Measurements from ENCODE around the gene LMO7. TPM values are rescaled to one million over a fixed set of nuclear protein-coding genes. Genes with fewer than 3 reads are reported as not detected.
"Not testable (repeated sequence)": the region's sequence is repeated elsewhere in the genome, so short reads cannot be mapped to it uniquely, and the experiment has no call there.

LMO7 gene
- total and polyA plus RNA-seq, 2 of the 4 experiments (the other 2 are of a cell fraction) = 266 to 367 TPM

DNA sequence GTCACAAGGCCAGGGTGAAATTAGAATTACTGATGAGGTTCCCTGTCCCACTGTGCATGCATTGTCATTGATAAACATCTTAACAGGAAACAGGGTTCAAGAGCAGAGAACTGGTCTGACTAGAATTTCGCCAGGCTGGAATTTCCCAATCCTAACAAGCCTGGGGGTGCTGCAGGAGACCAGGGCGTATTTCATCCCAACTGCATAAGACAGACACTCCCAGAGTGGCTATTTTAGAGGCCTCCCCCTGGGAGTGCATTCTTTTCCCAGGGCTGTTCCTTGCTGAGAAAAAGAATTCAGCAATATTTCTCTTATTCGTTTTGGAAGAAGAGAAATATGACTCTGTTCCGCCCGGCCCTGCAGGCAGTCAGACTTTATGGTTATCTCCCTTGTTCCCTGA, 144.0 kb downstream of the LMO7 start:
- H3K9me1 ChIP-seq (ENCODE audit: insufficient read depth, low read length); H3K4me2 ChIP-seq (ENCODE audit: low read depth, low read length); DNase-seq; H3K56ac ChIP-seq (ENCODE audit: extremely low read depth, insufficient read depth, low read length); H3K14ac ChIP-seq (replicated peaks; ENCODE audit: low read depth, low read length); H2AK5ac ChIP-seq (ENCODE audit: low read depth, low read length); in situ Hi-C loops (cut with MboI; ENCODE audit: low sequenced_read_pairs); POLR2A ChIA-PET (ENCODE audit: unreplicated experiment); H3K18ac ChIP-seq (ENCODE audit: low read depth, low read length); H3K9me3 ChIP-seq (ENCODE audit: control insufficient read depth, insufficient read depth, low read length); H3K4me1 ChIP-seq (ENCODE audit: control insufficient read depth, insufficient read depth, low read length); H2AFZ ChIP-seq (replicated peaks; ENCODE audit: low read length, poor library complexity); ATAC-seq (ENCODE audit: low read depth); H3K4ac ChIP-seq (ENCODE audit: low read depth, low read length); H2BK20ac ChIP-seq (ENCODE audit: low read depth, low read length); H3K27ac ChIP-seq (ENCODE audit: insufficient read depth, low read length); H4K5ac ChIP-seq (ENCODE audit: low read depth, low read length); H4K8ac ChIP-seq (ENCODE audit: low read depth in 2 of 2, low read length in 2 of 2); CTCF ChIA-PET; H4K91ac ChIP-seq (ENCODE audit: insufficient read depth, low read depth, low read length); H3K23ac ChIP-seq (ENCODE audit: low read depth, low read length); H3K9ac ChIP-seq (ENCODE audit: low read depth, low read length); dilution Hi-C loops (cut with HindIII; ENCODE audit: low sequenced_read_pairs, unreplicated experiment); H2BK5ac ChIP-seq (ENCODE audit: low read depth, low read length, poor library complexity, severe bottlenecking); H3K27me3 ChIP-seq (ENCODE audit: control insufficient read depth, insufficient read depth, low read length); intact Hi-C loops (cut with micrococcal nuclease); H2BK120ac ChIP-seq (ENCODE audit: low read depth, low read length); H2AK9ac ChIP-seq (replicated peaks; ENCODE audit: low read depth, low read length, poor library complexity); H2BK15ac ChIP-seq (ENCODE audit: low read depth, low read length); H3K4me3 ChIP-seq (ENCODE audit: insufficient read depth, low read depth, low read length); BruUV-seq (replicated peaks); H3K36me3 ChIP-seq (ENCODE audit: control insufficient read depth, insufficient read depth, low read length): not testable (repeated sequence)
- Histone ChIP-seq H4K20me1 (ENCODE audit: insufficient read depth, low read length) (peaks cover 44% of the 10 kb centered on the region; the same call in 1 of the 2 replicates), H3K79me1 (ENCODE audit: low read depth in 1 of 2, low read length in 2 of 2) (peaks cover 26 to 56% of the 10 kb centered on the region in 2 experiments)
- WGBS, 2 experiments (ENCODE audit: extremely low coverage in 2 of 2, insufficient read length in 1 of 2) = 83% methylated on average over 1 of the region's 5 CpGs; no CpG with 5 or more reads in 1 of the 2 experiments
